ENCODE results near the gene CCDC146.

DNA sequence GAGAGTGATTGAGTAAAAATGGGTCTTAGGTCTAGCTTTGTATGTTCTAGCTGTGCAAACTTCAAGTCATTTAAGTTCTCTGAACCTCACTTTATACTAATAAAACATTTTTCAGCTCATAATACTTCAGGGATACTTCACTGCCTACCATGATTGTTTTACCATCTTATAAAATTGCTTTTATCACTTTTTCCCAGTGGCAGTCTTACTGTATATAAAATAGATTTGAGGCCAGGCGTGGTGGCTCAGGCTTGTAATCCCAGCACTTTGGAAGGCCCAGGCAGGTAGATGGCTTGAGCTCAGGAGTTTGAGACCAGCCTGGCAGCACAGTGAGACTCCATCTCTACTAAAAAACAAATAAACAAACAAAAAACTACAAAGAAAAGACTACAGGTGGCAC lies 59.8 kb downstream of the CCDC146 start:
- TF ChIP-seq, protein P1, sequence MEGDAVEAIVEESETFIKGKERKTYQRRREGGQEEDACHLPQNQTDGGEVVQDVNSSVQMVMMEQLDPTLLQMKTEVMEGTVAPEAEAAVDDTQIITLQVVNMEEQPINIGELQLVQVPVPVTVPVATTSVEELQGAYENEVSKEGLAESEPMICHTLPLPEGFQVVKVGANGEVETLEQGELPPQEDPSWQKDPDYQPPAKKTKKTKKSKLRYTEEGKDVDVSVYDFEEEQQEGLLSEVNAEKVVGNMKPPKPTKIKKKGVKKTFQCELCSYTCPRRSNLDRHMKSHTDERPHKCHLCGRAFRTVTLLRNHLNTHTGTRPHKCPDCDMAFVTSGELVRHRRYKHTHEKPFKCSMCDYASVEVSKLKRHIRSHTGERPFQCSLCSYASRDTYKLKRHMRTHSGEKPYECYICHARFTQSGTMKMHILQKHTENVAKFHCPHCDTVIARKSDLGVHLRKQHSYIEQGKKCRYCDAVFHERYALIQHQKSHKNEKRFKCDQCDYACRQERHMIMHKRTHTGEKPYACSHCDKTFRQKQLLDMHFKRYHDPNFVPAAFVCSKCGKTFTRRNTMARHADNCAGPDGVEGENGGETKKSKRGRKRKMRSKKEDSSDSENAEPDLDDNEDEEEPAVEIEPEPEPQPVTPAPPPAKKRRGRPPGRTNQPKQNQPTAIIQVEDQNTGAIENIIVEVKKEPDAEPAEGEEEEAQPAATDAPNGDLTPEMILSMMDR (IDR thresholded peaks at IDR 0.05; ENCODE audit: insufficient read depth, low read length, poor library complexity, severe bottlenecking) = no peak
- no peak for TF ChIP-seq EZH2phosphoT487 (conservative IDR thresholded peaks at IDR 0.05; ENCODE audit: low read length)
